OCI-LY7 (cell line): ENCODE results near the gene LRPPRC. TPM values are rescaled to one million over a fixed set of nuclear protein-coding genes. Genes with fewer than 3 reads are reported as not detected.
A peak's percentile ranks its signal among the peaks of the same experiment; 100 is the strongest.

Experiments
- Bru-seq: library from RNA; stranded (reverse); fragments of 400-500 nt; gene quantifications from one replicate; lab custom pipeline; 2021; lab: Mats Ljungman, UMichigan
- BruChase-seq, 2 experiments: library from RNA; stranded (reverse); fragments of 400-500 nt; gene quantifications; one replicate each; lab custom pipeline; 2021; lab: Mats Ljungman, UMichigan
- BruUV-seq: library from RNA; stranded (reverse); fragments of 400-500 nt; replicated peaks from 2 replicates; lab custom pipeline; 2021; lab: Mats Ljungman, UMichigan
- CTCF ChIA-PET: fragments of 300-600 bp; sonication (Branson Sonifier 250); formaldehyde crosslinking; loops from one replicate; lab custom pipeline; 2022; ENCODE audit warnings: antibody characterized with exemption; ENCODE audit not compliant: unreplicated experiment; lab: Charles Lee
- POLR2A ChIA-PET: fragments of 300-600 bp; sonication (Branson Sonifier 250); formaldehyde crosslinking; loops from one replicate; lab custom pipeline; 2022; ENCODE audit warnings: antibody characterized with exemption; lab: Charles Lee
- DNase-seq: peaks from one replicate; pipeline ENCODE4 v3.0.0-alpha.2; 2015; ENCODE audit warnings: low spot score
- H2AFZ ChIP-seq: fragments of 200-600 bp; sonication (generic), shearing (Covaris generic); 2 replicates; pipeline ENCODE4 v1.6.1; 2014; ENCODE audit warnings: mild to moderate bottlenecking, antibody characterized with exemption, low read length, moderate library complexity
- H3K27ac ChIP-seq: fragments of 200-600 bp; sonication (generic); 2 replicates; pipeline ENCODE4 v1.5.1; 2014; ENCODE audit warnings: mixed run types, low read depth, mild to moderate bottlenecking, moderate library complexity, low read length, inconsistent platforms; ENCODE audit not compliant: poor library complexity, severe bottlenecking
- H3K36me3 ChIP-seq: fragments of 200-600 bp; sonication (generic); 2 replicates; pipeline ENCODE4 v1.6.1; 2014; ENCODE audit warnings: mild to moderate bottlenecking, antibody characterized with exemption, low read length, moderate library complexity, mixed read lengths; ENCODE audit not compliant: insufficient read depth
- H3K4me1 ChIP-seq: fragments of 200-600 bp; sonication (generic); 2 replicates; pipeline ENCODE4 v1.5.1; 2014; ENCODE audit warnings: mild to moderate bottlenecking, low read length; ENCODE audit not compliant: insufficient read depth, poor library complexity, severe bottlenecking
- H3K4me2 ChIP-seq: fragments of 200-600 bp; sonication (generic); 2 replicates; pipeline ENCODE4 v1.6.1; 2014; ENCODE audit warnings: mild to moderate bottlenecking, low read length
- H3K4me3 ChIP-seq: fragments of 200-600 bp; sonication (generic); 2 replicates; pipeline ENCODE4 v1.5.1; 2014; ENCODE audit warnings: mild to moderate bottlenecking, low read depth, low read length; ENCODE audit not compliant: poor library complexity, severe bottlenecking
- H3K79me2 ChIP-seq: fragments of 200-600 bp; sonication (generic); 2 replicates; pipeline ENCODE4 v1.6.1; 2016; ENCODE audit warnings: low read depth, mild to moderate bottlenecking, low read length, moderate library complexity, mixed read lengths; ENCODE audit not compliant: insufficient read depth
- H3K9me2 ChIP-seq: fragments of 200-600 bp; sonication (generic); 2 replicates; pipeline ENCODE4 v1.6.1; 2016; ENCODE audit warnings: mild to moderate bottlenecking, low read length, mixed read lengths; ENCODE audit not compliant: insufficient read depth
- H3K9me3 ChIP-seq: fragments of 200-600 bp; sonication (generic); 2 replicates; pipeline ENCODE4 v1.6.1; 2014; ENCODE audit warnings: mild to moderate bottlenecking, mixed run types, low read length, mixed read lengths
- H4K20me1 ChIP-seq: fragments of 200-600 bp; sonication (generic); 2 replicates; pipeline ENCODE4 v1.6.1; 2014; ENCODE audit warnings: mild to moderate bottlenecking, antibody characterized with exemption, low read length, moderate library complexity, mixed read lengths; ENCODE audit not compliant: insufficient read depth
- CTCF ChIP-seq: fragments of 200-600 bp; sonication (generic); conservative IDR thresholded peaks from 2 replicates; pipeline ENCODE4 v1.5.1; 2014; ENCODE audit warnings: mild to moderate bottlenecking, antibody characterized with exemption, low read length, moderate library complexity, mixed read lengths
- EZH2phosphoT487 ChIP-seq: fragments of 200-600 bp; sonication (generic); IDR thresholded peaks from 2 replicates; pipeline ENCODE4 v1.6.1; 2018; ENCODE audit warnings: low read depth, borderline replicate concordance, mild to moderate bottlenecking, mixed run types, antibody characterized with exemption, low read length, moderate library complexity, mixed read lengths
- intact Hi-C: fragments of 100-400 bp; cut with micrococcal nuclease; formaldehyde crosslinking; loops from one replicate; pipeline ENCODE4 v1.10.0; 2022; ENCODE audit not compliant: unreplicated experiment
- long read RNA-seq: library from polyadenylated mRNA; stranded (forward); transcript quantifications from one replicate; pipeline ENCODE4 v2.0.0, GENCODE V29; 2022
- total RNA-seq, 2 experiments: library from RNA; depleted of rRNA in 1 of 2; stranded (reverse); fragments of >200 nt in 1 of 2; shearing (Covaris generic) in 1 of 2; gene quantifications; 2 replicates each; pipeline ENCODE4 v1.2.3, GENCODE V29; 2014 to 2022

Gene LRPPRC
- total RNA-seq (2014; rRNA removed; shearing (Covaris generic)) (64.4 and 65.4 TPM in 2 replicates), total RNA-seq (2022) (116 and 136 TPM in 2 replicates), Bru-seq, nascent RNA (percentile 96 among the genes with signal in this experiment), BruChase-seq, experiment 1, labeled RNA remaining after a 6-hour chase (percentile 95 among the genes with signal in this experiment), BruChase-seq, experiment 2, labeled RNA remaining after a 2-hour chase (percentile 92 among the genes with signal in this experiment)
- long read RNA-seq, full-length matches to known transcripts = 319 of 386 reads
- long read RNA-seq, partial matches to known transcripts = 28 of 386 reads
- long read RNA-seq, other reads (novel, unspliced or antisense) = 39 of 386 reads

- DNase-seq = peak; percentile 97
- peaks cover 22% of the 10 kb centered on the region for H3K4me1 ChIP-seq
- no peaks in the 10 kb centered on the region for H3K9me2 ChIP-seq
- H3K4me3 ChIP-seq = peak within 1 kb of the TSS; percentile 99
- no TSS peak for BruUV-seq
- peaks cover 33% of the 10 kb centered on the region for H4K20me1 ChIP-seq
- peak within 1 kb of the TSS; percentile 81 for H3K4me2 ChIP-seq
- H3K79me2 ChIP-seq = peaks cover 49% of the 10 kb centered on the region
- ChIA-PET CTCF (no interaction called here), POLR2A (no interaction called here)
- intact Hi-C loops = no loop called here
- peak within 1 kb of the TSS; percentile 53 for H3K27ac ChIP-seq
- TF ChIP-seq CTCF (no peak), EZH2phosphoT487 (no peak)
- no peaks in the 10 kb centered on the region for H3K9me3 ChIP-seq
- peaks cover 46% of the 10 kb centered on the region for H3K36me3 ChIP-seq
- peak within 1 kb of the TSS; percentile 97 for H2AFZ ChIP-seq
Observed at GRCh38 chr2:43995733-43996533, at the start of gene LRPPRC. Gene LRPPRC, minus strand, starts transcription at chr2:43995989. Its CDS starts 42 bp downstream, at chr2:43995947.

DNA sequence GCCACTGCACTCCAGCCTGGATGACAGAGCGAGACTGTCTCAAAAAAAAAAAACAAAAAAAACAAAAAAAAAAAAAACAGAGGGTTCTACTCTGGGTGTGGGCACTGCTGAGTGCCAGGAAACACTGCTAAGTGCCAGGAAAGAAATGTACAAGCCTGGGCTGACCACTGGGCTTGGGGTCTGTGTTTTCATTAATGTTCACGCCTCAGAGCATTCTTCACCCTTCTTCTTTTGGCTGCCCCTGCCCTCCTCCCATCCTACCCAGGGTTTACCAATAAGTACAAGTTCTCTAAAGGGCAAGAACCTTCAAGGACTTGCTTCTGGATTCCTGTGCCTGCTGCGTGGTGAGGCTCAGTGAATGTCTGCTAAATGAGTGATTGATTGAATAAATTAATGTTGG is 49.3 kb upstream of the LRPPRC start:
- no TSS peak for BruUV-seq
- no peaks in the 10 kb centered on the region for H3K79me2 ChIP-seq
- ChIA-PET POLR2A (interaction anchor here (0.7 to 0.8 kb wide), 2 partner anchors 18 to 45 kb away, joined by 3 to 4 read pairs; no protein-coding TSS in a partner anchor), CTCF (no interaction called here)
- no peaks in the 10 kb centered on the region for H3K4me1 ChIP-seq
- DNase-seq = no peak
- H3K9me3 ChIP-seq = no peaks in the 10 kb centered on the region
- H3K27ac ChIP-seq = no peak overlapping the region
- H2AFZ ChIP-seq = no peak overlapping the region
- no peaks in the 10 kb centered on the region for H3K9me2 ChIP-seq
- TF ChIP-seq EZH2phosphoT487 (no peak), CTCF (no peak)
- H3K4me2 ChIP-seq = no peak overlapping the region
- H3K36me3 ChIP-seq = no peaks in the 10 kb centered on the region
- intact Hi-C loops = loop anchor here (2.0 kb wide), 2 partner anchors 42 to 200 kb away; no protein-coding TSS in a partner anchor
- no peak overlapping the region for H3K4me3 ChIP-seq
- H4K20me1 ChIP-seq = no peaks in the 10 kb centered on the region
